Mesendoderm (in vitro differentiated cells): ENCODE measurements around the gene FAM117A.
A peak's percentile ranks its signal among the peaks of the same experiment; 100 is the strongest.

Experiments used
- DNase-seq: peaks from one replicate; pipeline ENCODE4 v3.0.0; 2013
- H2AK5ac ChIP-seq: 2 replicates; pipeline ENCODE4 v1.6.1; 2013; ENCODE audit warnings: low read length, inconsistent platforms
- H2BK120ac ChIP-seq: 2 replicates; pipeline ENCODE4 v1.6.1; 2013; ENCODE audit warnings: low read depth, mild to moderate bottlenecking, low read length, moderate library complexity, mixed read lengths
- H2BK15ac ChIP-seq: replicated peaks from 2 replicates; pipeline ENCODE4 v1.6.1; 2013; ENCODE audit warnings: low read depth, mild to moderate bottlenecking, moderate library complexity
- H2BK5ac ChIP-seq: 2 replicates; pipeline ENCODE4 v1.6.1; 2013; ENCODE audit warnings: low read length, inconsistent platforms
- H3K18ac ChIP-seq: 2 replicates; pipeline ENCODE4 v1.6.1; 2013; ENCODE audit warnings: mild to moderate bottlenecking, low read length, mixed read lengths
- H3K23ac ChIP-seq: one replicate; pipeline ENCODE4 v1.6.1; 2013; ENCODE audit warnings: low read length
- H3K27ac ChIP-seq: 2 replicates; pipeline ENCODE4 v1.5.1; 2013; ENCODE audit warnings: low read depth, mild to moderate bottlenecking, inconsistent platforms, low read length, moderate library complexity
- H3K27me3 ChIP-seq: 2 replicates; pipeline ENCODE4 v1.6.1; 2013; ENCODE audit warnings: low read length, control low read depth, mild to moderate bottlenecking, inconsistent platforms; ENCODE audit not compliant: insufficient read depth, poor library complexity
- H3K36me3 ChIP-seq: 2 replicates; pipeline ENCODE4 v1.6.1; 2013; ENCODE audit warnings: low read length, inconsistent platforms; ENCODE audit not compliant: control insufficient read depth, insufficient read depth
- H3K4ac ChIP-seq: one replicate; pipeline ENCODE4 v1.6.1; 2013; ENCODE audit warnings: low read depth, mild to moderate bottlenecking, low read length, moderate library complexity
- H3K4me1 ChIP-seq: 2 replicates; pipeline ENCODE4 v1.6.1; 2013; ENCODE audit warnings: low read depth, low read length, inconsistent platforms; ENCODE audit not compliant: control insufficient read depth
- H3K4me2 ChIP-seq: 2 replicates; pipeline ENCODE4 v1.6.1; 2013; ENCODE audit warnings: low read length
- H3K4me3 ChIP-seq: 2 replicates; pipeline ENCODE4 v1.5.1; 2013; ENCODE audit warnings: mild to moderate bottlenecking, low read length
- H3K56ac ChIP-seq: one replicate; pipeline ENCODE4 v1.6.1; 2013; ENCODE audit warnings: low read length
- H3K79me1 ChIP-seq: 2 replicates; pipeline ENCODE4 v1.6.1; 2013; ENCODE audit warnings: low read length, inconsistent platforms
- H3K79me2 ChIP-seq: 2 replicates; pipeline ENCODE4 v1.6.1; 2013; ENCODE audit warnings: mild to moderate bottlenecking, low read length; ENCODE audit not compliant: control insufficient read depth, insufficient read depth
- H3K9ac ChIP-seq: 2 replicates; pipeline ENCODE4 v1.6.1; 2013; ENCODE audit warnings: low read length, inconsistent platforms
- H4K5ac ChIP-seq: one replicate; pipeline ENCODE4 v1.6.1; 2013; ENCODE audit warnings: low read length
- H4K8ac ChIP-seq: one replicate; pipeline ENCODE4 v1.6.1; 2013; ENCODE audit warnings: low read depth, mild to moderate bottlenecking, control low read depth, low read length, moderate library complexity
- WGBS: extraction: QIAGEN DNeasy Blood & Tissue Kit; methylation state at CpG from one replicate; pipeline ENCODE4 v1.1.7; 2013; ENCODE audit warnings: low lambda C conversion rate, missing lambda C conversion rate; ENCODE audit not compliant: insufficient coverage; ENCODE audit errors: extremely low coverage; 5-methylcytosine and 5-hydroxymethylcytosine counted together

FAM117A gene

DNA sequence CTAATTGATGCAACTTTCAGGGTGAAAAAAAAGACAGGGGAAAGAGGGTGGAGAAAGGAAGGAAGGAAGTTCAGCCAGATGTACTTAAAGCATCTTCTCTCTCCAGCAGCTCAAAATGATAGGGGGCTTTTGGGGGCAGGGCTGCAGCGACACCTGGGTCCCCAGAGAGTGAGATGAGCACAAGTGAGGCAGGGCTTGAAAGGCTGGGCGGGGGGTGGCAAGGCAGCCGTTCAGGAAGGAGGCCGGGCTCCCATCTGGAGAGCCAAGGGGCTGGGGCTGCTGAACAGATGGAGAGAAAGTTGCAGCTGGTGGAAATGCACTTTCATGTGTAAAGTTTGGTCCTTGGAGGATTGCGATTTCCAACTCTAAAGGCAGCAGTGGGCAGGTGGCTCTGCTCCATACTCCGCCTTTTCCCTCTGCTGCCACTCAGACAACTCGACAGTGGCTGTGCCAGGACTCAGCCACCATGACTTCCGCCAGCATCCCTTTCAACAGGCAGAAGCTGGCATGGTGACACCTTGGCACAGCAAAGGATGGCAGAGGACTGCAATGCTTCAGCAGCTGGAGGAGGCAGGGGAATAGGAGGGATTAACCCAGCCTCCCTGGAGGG is 63.9 kb downstream of the FAM117A start:
- H3K36me3 ChIP-seq: peaks cover 14% of the 10 kb centered on the region
- H2BK5ac ChIP-seq: no peak overlapping the region
- no peak overlapping the region for H2AK5ac ChIP-seq
- H3K4me1 ChIP-seq: no peaks in the 10 kb centered on the region
- no peak overlapping the region for H3K4me2 ChIP-seq
- H3K79me1 ChIP-seq: no peaks in the 10 kb centered on the region
- H4K5ac ChIP-seq: no peak overlapping the region
- no peak overlapping the region for H3K9ac ChIP-seq
- no peak overlapping the region for H4K8ac ChIP-seq
- no peak for DNase-seq
- no CpG with 5 or more reads among the region's 8 CpGs for WGBS
- no peaks in the 10 kb centered on the region for H3K79me2 ChIP-seq
- H3K27me3 ChIP-seq: no peaks in the 10 kb centered on the region
- H3K4ac ChIP-seq: no peak overlapping the region
- H3K4me3 ChIP-seq: no peak overlapping the region
- H3K18ac ChIP-seq: no peak overlapping the region
- no peak overlapping the region for H3K27ac ChIP-seq
- no peak overlapping the region for H3K56ac ChIP-seq
- H3K23ac ChIP-seq: no peak overlapping the region
- no peak overlapping the region for H2BK15ac ChIP-seq
- H2BK120ac ChIP-seq: no peak overlapping the region

DNA sequence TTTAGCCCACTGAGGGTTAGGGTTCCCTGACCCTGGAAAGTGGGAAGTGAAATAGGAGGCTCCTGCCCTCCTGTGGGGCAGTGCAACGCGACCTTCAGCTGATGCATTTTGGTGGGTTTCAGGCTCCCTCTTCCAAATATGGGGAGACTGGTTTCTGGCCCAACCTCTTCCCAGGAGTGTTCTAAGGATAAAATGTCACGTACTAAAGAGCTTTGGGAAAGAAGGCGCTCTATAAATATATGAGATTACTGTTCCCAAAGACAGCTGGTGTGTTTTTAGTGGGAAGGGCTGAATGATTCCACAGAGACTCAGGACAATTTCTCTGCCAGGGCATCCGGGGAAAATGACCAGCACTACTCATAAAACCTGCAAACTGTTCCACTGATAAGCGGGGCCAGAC is 65.9 kb downstream of the FAM117A start:
- H2BK120ac ChIP-seq: no peak overlapping the region
- no peak overlapping the region for H3K4ac ChIP-seq
- WGBS: no CpG with 5 or more reads among the region's 6 CpGs
- no peak overlapping the region for H4K8ac ChIP-seq
- H3K79me2 ChIP-seq: no peaks in the 10 kb centered on the region
- no peak overlapping the region for H3K27ac ChIP-seq
- H3K27me3 ChIP-seq: no peaks in the 10 kb centered on the region
- H3K79me1 ChIP-seq: no peaks in the 10 kb centered on the region
- H2BK5ac ChIP-seq: no peak overlapping the region
- peaks cover 7% of the 10 kb centered on the region for H3K36me3 ChIP-seq
- H3K23ac ChIP-seq: no peak overlapping the region
- H2AK5ac ChIP-seq: no peak overlapping the region
- no peaks in the 10 kb centered on the region for H3K4me1 ChIP-seq
- no peak overlapping the region for H3K56ac ChIP-seq
- no peak overlapping the region for H3K4me3 ChIP-seq
- no peak overlapping the region for H2BK15ac ChIP-seq
- H3K4me2 ChIP-seq: no peak overlapping the region
- no peak overlapping the region for H3K9ac ChIP-seq
- no peak overlapping the region for H4K5ac ChIP-seq
- H3K18ac ChIP-seq: no peak overlapping the region
- DNase-seq: no peak

DNA sequence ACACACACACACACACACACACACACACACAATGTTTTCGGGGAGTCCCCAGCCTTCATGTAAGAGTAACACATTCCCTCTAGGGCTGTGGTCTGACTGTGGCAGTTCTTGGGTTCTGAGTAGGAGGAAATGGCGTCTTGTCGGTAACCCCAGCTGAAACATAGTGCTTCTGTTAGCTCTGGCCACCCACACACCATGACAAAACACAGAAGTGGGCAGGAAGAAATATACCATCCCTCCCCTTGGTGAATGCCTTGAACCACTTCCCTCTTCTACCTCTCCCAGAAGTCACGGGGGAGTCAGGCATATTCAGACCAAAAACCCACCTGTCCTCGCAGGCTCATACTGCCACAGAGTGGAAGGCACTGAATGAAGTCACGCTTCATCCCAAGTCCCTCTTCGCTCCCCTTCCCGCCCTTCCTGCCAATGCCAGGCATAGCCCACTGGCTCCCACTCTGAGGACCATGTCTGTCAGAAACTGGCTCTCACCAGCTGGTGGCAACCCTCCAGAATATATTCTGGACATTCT is 67.6 kb downstream of the FAM117A start:
- Histone ChIP-seq H2BK5ac (no peak overlapping the region), H2BK15ac (no peak overlapping the region), H3K56ac (no peak overlapping the region), H3K4me1 (no peaks in the 10 kb centered on the region), H2AK5ac (no peak overlapping the region), H4K5ac (no peak overlapping the region), H3K79me2 (no peaks in the 10 kb centered on the region), H3K9ac (no peak overlapping the region), H4K8ac (no peak overlapping the region), H3K4me2 (no peak overlapping the region), H3K27me3 (no peaks in the 10 kb centered on the region), H2BK120ac (no peak overlapping the region), H3K4me3 (no peak overlapping the region), H3K23ac (no peak overlapping the region), H3K36me3 (peaks cover 4% of the 10 kb centered on the region), H3K27ac (no peak overlapping the region), H3K4ac (no peak overlapping the region), H3K18ac (no peak overlapping the region), H3K79me1 (no peaks in the 10 kb centered on the region)
- DNase-seq: no peak
- no CpG with 5 or more reads among the region's 8 CpGs for WGBS

DNA sequence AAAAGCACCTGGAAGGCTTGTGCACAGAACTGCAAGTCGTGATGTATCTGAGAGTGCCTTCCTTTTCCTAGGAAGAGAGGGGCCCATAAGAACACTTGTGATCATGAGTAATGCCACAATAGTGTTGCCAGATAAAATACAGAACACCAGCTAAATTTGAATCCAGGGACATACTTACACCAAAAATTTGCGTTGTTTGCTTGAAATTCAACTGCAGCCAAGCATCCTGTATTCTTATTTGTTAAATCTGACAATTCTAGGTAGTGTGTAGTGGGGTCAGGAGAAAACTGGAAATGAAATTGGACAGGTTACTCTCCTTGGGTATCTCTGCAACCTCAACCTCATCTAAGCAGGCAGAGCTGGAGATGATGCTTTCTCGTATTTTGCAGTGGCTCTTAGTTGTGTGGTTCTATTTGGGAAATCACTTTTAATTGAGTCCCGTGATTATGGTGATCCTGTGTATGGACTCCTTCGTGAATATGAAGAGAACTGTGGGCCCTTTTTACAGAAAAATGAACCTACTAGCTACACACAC is 68.2 kb downstream of the FAM117A start:
- no peak overlapping the region for H3K9ac ChIP-seq
- DNase-seq: no peak
- no peak overlapping the region for H3K18ac ChIP-seq
- H3K27ac ChIP-seq: no peak overlapping the region
- no peak overlapping the region for H3K4me2 ChIP-seq
- no peak overlapping the region for H2AK5ac ChIP-seq
- no peaks in the 10 kb centered on the region for H3K27me3 ChIP-seq
- H3K4ac ChIP-seq: no peak overlapping the region
- no peak overlapping the region for H2BK5ac ChIP-seq
- H3K4me3 ChIP-seq: no peak overlapping the region
- H2BK15ac ChIP-seq: no peak overlapping the region
- H2BK120ac ChIP-seq: no peak overlapping the region
- no peak overlapping the region for H3K56ac ChIP-seq
- no peaks in the 10 kb centered on the region for H3K4me1 ChIP-seq
- no peaks in the 10 kb centered on the region for H3K79me1 ChIP-seq
- H3K23ac ChIP-seq: no peak overlapping the region
- no peak overlapping the region for H4K5ac ChIP-seq
- H3K79me2 ChIP-seq: no peaks in the 10 kb centered on the region
- peaks cover 2% of the 10 kb centered on the region for H3K36me3 ChIP-seq
- WGBS: no CpG with 5 or more reads among the region's 5 CpGs
- H4K8ac ChIP-seq: no peak overlapping the region

DNA sequence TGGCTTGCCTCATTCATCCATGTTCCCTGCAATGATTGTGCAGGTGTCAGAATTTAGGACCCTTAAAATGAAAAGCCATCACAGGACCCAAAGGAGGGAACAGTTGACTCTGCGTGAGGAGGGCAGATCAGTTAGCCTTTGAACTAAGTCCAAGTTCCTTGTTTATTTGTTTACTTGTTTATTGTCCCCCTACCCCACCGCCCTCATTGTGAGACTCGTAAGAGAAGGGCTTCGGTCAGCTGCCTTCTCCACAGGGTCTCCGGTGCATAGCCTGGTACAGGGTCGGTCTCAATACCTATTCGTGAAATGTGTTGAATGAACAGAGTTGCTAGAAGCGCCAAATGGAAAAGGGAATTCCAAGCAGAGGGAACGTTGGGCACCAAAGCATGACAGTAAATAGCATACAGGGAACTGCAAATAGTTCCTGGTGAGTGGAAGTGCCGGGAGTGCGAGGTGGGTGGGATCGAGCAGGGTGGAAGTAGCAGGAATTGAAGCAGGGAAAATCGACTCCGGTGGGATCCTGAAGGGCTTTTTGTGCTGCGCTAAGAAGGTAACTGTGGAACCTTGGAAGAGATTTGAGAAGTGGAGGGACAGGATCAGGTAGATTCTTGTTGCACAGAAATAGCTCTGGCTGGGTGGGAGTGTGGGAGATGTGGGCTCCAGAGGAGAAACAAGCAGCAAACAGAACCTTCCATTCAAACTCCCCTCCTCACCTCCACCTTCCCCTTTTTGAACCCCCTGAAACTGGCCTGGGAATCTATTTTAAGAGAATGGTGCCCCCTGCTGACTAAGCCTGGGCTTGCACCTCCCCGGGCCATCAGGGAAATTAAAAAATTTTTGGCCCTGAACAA is 68.9 kb downstream of the FAM117A start:
- H3K56ac ChIP-seq: peak overlapping the region; percentile 52
- no peak overlapping the region for H2BK15ac ChIP-seq

More for the DNA sequence above, 68.9 kb downstream of the FAM117A start:
- WGBS: no CpG with 5 or more reads among the region's 16 CpGs
- H2BK120ac ChIP-seq: no peak overlapping the region
- no peak overlapping the region for H4K8ac ChIP-seq
- no peaks in the 10 kb centered on the region for H3K79me1 ChIP-seq
- DNase-seq: no peak
- H2BK5ac ChIP-seq: no peak overlapping the region
- peak overlapping the region; percentile 11 for H3K9ac ChIP-seq
- H2AK5ac ChIP-seq: no peak overlapping the region
- no peaks in the 10 kb centered on the region for H3K27me3 ChIP-seq
- no peak overlapping the region for H3K18ac ChIP-seq
- H3K4ac ChIP-seq: no peak overlapping the region
- H3K79me2 ChIP-seq: no peaks in the 10 kb centered on the region
- H4K5ac ChIP-seq: no peak overlapping the region
- H3K4me1 ChIP-seq: no peaks in the 10 kb centered on the region
- no peak overlapping the region for H3K4me3 ChIP-seq
- no peaks in the 10 kb centered on the region for H3K36me3 ChIP-seq
- no peak overlapping the region for H3K23ac ChIP-seq
- H3K4me2 ChIP-seq: no peak overlapping the region
- H3K27ac ChIP-seq: no peak overlapping the region
